NOMO-1 treated with dmso at 0.1 percent for 144 hours (cell line): ENCODE data around the gene CES3.
"Not testable (repeated sequence)": the region's sequence is repeated elsewhere in the genome, so short reads cannot be mapped to it uniquely, and the experiment has no call there.

Experiments
- DNase-seq: peaks from one replicate; lab custom pipeline; 2025; ENCODE audit not compliant: unreplicated experiment; lab: John Stamatoyannopoulos, UW

Gene CES3

DNA sequence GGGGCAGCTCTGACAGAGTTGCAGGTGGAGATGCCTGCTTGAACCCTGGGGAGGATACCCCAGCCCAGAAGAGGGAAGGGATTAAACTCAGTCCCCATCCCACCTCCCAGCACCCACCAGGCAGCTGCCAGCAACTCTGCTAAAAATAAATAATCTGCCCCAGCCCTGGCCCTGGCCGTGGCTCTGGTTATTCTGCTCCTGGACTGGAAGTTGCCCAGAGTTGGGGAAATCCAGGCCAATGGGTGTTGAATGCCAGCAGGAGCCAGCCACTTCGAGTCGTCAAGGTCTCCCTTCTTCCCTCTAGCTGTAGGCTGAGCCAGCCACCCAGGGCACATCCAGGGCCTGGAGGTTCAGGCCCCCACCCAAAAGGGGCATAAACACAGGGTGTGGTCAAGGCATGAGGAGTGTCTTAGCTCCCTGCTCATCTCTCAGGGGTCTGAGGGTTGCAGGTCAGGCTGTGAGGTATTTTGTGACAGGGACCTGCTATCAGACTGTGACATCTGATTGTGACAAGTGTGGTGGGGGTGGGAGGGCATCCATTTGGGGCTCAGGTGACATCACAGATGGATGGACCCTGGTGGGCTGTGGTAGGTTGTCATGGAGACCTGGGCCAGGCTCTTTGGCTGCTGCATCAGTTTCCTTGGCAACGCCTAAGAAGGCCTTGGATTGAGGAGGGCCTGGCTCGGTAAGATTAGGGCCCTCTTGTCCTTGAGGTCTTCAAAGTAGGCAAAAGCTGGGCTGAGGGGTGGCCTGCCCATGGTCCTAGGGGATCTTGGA is 34.7 kb upstream of the CES3 start:
- DNase-seq = no peak

GRCh38 chr16:66926961-66927436 is 34.1 kb upstream of the CES3 start:
- DNase-seq = no peak

- no peak for DNase-seq
These were observed 33.0 kb upstream of the CES3 start for GRCh38 chr16:66927918-66928649.

DNA sequence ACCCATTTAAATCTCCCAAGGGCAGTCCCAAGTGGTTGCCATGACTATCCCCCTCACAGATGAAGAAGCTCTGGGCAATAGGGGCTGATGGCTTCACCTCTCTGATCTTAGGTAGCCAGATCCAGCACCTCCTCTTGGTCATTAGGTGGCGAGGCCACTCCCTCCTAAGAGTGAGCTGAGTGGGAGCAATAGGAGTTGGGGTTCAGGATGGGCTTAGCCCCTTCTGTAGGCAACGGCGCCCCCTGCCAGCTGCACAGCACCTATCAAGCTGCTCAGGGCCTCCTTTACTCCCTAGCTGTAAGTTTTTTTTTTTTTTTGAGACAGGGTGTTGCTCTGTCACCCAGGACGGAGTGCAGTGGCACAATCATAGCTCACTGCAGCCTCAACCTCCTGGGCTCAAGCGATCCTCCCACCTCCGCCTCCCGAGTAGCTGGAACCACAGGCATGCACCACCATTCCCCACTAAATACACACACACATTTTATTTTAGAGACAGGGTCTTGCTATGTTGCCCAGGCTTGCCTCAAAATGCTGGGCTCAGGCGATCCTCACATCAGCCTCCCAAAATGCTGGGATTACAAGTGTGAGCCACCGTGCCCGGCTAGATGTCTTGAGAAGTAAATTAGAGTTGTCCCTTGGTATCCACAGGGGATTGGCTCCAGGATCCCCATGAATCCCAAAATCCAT is 32.2 kb upstream of the CES3 start:
- DNase-seq = no peak

DNA sequence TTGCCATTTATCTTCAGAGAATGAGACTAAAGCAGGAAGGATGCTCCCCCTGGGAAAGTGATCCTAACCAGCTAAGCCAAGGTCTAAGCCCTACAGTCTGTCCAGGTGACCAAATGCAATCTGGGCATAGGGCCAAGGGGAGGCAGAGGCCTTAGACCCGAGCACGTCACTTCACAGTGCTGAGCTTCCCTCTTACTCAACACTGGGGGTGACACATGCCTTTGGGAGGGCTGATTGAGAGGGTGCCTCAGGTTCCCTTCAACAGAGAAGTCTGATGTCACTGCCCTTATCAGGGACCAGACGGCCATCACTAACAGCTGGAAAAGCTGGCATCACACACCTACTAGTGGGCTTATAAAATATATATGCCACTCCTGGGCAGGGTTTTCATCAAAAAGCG is 30.9 kb upstream of the CES3 start:
- no peak for DNase-seq

- DNase-seq = no peak
These were observed 29.4 kb upstream of the CES3 start for GRCh38 chr16:66931665-66932064.

DNA sequence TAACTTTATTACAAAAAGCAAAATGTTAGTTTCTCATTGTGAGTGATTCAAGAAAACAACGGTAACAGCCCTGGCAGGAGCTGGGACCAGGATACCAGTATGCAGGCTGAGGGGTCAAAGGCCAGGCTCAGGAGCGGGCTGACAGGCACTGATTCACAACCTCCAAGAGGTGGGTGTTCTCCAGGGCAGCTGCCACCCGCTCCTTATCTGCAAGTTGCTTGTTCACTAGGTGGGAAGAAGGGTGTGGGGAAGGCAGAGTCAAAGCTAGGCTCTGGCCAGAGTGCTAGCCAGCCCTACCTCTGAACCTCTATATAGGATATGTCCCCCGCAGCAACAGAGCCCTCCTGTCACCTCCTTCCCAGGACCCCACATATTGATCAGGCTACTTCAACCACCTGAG is 29.0 kb upstream of the CES3 start:
- no peak for DNase-seq

- no peak for DNase-seq
These were observed 27.3 kb upstream of the CES3 start for GRCh38 chr16:66933776-66934137.

DNA sequence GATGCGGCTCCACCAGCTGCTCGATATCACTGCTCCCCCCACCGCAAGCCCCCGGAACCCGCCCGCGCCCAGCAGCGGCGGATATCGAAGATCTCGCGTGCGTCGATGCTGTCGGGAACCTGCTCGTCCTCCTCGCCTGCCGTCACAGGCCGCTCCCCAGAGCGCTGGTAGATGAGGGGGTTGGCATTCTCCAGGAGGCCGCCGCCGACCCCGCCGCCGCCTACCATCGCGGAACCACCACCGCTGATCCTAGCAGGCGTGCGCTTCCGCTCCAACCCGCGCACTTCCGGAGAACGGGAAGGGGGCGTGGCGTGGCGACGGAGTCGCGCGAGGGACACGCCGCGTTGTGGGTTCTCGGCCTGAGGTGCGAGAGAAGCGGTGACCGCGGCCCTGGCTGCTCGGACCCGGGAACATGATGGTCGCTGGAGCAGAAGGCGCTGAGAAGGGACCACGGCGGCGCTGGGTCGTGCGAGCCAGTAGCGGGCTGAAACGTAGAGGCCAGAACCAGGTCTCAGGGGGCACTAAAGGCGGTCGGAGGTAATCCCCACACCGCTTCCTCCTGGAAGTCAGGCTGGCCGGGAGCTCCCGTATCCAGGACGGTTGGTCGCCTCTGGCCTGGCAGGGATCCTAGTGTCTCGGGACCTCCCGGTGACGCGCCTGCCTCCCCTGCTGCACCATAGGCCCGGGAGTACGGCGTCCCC is 26.8 kb upstream of the CES3 start, which contains the start of gene CIAO2B:
Gene CIAO2B (minus strand): TSS at position 265 of the 701 bp plus-strand sequence. CDS start 38 bp downstream, at position 227.
- peak; percentile 77 for DNase-seq

GRCh38 chr16:66934839-66935313 is 26.2 kb upstream of the CES3 start:
- not testable (repeated sequence) for DNase-seq

GRCh38 chr16:66935314-66936011 is 25.6 kb upstream of the CES3 start, which contains the start of gene CES2:
Gene CES2, plus strand, starts transcription at chr16:66935516. Its CDS starts 120 bp downstream, at chr16:66935636.
- DNase-seq = no peak

DNA sequence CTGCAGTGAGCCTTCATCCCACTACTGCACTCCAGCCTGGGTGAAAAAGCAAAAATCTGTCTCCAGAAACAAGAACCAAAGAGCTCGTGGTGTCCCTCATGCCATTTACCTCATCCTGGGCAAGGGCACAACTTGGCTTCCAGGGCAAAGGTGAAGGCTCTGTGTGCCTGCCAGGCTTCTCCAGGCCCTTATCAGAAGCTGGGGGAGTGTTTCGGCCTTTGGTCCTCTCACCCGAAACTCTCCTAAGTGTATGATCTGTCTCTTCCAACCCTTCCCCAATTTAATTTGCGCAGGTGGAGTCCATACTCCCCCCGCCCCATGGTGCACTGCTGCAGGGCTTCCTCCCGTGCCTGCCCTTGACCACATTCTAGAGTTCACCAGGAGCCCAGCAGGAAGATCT is 24.6 kb upstream of the CES3 start:
- DNase-seq = no peak

GRCh38 chr16:66936889-66937554 is 24.0 kb upstream of the CES3 start:
- no peak for DNase-seq

DNA sequence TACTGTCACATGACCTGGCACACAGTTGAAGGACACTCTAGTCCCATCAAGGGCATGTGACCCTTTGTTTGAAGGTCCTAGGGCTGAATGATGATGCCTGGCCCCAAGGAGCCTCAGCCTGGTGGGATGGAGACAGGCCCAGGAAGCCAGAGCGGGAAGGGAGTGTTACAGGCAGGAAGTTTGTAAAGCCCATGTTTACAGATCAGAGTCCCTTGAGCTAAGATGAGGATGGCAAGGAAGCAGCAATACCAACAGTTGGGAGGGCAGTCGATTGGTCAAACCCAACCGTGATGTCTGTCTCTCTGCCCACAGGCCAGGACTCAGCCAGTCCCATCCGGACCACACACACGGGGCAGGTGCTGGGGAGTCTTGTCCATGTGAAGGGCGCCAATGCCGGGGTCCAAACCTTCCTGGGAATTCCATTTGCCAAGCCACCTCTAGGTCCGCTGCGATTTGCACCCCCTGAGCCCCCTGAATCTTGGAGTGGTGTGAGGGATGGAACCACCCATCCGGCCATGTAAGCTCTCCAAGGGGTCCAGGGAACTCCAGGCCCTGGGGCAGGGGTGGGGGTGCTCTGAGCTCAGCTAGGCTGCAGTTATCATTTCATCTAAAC is 23.2 kb upstream of the CES3 start:
- no peak for DNase-seq

GRCh38 chr16:66939366-66939765 is 21.7 kb upstream of the CES3 start:
- DNase-seq = no peak

DNA sequence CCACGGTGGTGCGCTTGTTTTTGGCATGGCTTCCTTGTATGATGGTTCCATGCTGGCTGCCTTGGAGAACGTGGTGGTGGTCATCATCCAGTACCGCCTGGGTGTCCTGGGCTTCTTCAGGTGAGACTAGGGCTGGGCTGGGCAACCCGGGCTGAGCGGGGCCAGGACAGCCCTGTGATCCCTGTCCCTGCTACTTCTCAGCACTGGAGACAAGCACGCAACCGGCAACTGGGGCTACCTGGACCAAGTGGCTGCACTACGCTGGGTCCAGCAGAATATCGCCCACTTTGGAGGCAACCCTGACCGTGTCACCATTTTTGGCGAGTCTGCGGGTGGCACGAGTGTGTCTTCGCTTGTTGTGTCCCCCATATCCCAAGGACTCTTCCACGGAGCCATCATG is 20.8 kb upstream of the CES3 start:
- no peak for DNase-seq

GRCh38 chr16:66942981-66943380 is 18.1 kb upstream of the CES3 start:
- no peak for DNase-seq

GRCh38 chr16:66943426-66944053 is 17.5 kb upstream of the CES3 start:
- no peak for DNase-seq

DNA sequence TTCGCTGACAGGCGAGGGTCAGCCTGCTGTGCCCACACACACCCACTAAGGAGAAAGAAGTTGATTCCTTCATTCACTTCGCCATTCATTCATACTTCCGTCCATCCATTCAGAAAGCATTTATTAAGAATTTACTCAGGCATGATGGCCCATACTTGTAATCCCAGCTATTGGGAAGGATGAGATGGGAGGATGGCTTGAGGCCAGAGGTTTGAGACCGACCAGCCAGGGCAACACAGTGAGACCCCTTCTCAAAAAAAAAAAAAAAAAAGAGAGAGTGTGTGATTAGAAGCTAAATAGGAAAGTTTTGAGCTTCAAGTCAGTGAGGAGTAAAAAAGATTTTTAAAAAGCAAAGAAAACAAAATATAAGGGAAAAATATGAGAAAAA is 17.0 kb upstream of the CES3 start:
- no peak for DNase-seq
